HG03354 (cell line): ENCODE measurements around the gene ARID5B.
"Not testable (repeated sequence)": the region's sequence is repeated elsewhere in the genome, so short reads cannot be mapped to it uniquely, and the experiment has no call there.

Source experiments
- ATAC-seq: cut with Tn5 transposase; IDR thresholded peaks from one replicate; pipeline ENCODE4 v1.9.1; 2021; ENCODE audit warnings: mild to moderate bottlenecking; ENCODE audit not compliant: unreplicated experiment, poor library complexity, severe bottlenecking

Gene ARID5B

GRCh38 chr10:62021978-62022802, 120.7 kb downstream of the ARID5B start:
- ATAC-seq: no peak

DNA sequence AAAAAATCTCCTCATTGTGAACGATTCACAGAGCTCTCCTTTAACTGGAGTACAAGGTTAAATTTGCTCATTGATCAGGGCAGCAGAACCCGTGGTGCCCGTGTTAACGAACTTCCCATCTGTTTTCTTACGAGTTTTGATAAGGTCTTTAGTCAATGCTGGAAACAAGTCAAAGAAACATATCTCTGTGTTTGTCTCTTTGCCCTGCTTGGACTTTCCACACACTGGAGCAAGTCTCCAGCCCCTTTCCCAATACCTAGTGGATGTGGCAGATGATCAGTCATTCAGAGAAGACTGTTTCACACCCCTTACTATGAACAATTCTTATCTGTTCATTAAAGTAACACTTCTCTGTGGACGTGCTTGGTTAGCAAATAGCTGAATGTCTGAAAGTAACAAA, 121.3 kb downstream of the ARID5B start:
- no peak for ATAC-seq

DNA sequence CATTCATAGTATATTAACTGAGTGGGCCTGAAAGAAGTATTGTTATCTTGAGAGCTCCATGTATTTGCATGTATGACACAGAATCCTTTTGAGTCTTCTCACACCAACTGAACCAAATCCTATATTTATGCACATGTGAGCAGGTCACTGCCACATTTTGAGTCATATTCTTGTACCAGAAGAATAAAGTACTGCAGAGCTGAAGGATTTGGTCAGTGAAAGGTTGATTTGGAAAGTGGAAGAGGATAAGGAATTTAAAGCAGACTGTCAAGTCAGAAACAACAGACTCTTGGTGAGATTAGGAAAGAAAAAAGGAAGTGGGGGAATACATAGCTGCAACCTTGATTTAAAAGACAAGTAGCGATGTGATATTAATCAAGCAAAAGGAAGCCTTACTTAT, 121.8 kb downstream of the ARID5B start:
- no peak for ATAC-seq

GRCh38 chr10:62024026-62024701, 122.7 kb downstream of the ARID5B start:
- ATAC-seq: no peak

- ATAC-seq: no peak
These were observed 123.8 kb downstream of the ARID5B start for GRCh38 chr10:62025134-62025794.

- no peak for ATAC-seq
These were observed 124.7 kb downstream of the ARID5B start for GRCh38 chr10:62025901-62026879.

- ATAC-seq: no peak
These were observed 126.5 kb downstream of the ARID5B start for GRCh38 chr10:62027841-62028501.

GRCh38 chr10:62028502-62028842, 127.0 kb downstream of the ARID5B start:
- not testable (repeated sequence) for ATAC-seq

- no peak for ATAC-seq
These were observed 127.9 kb downstream of the ARID5B start for GRCh38 chr10:62029401-62029800.

GRCh38 chr10:62031507-62031906, 130.0 kb downstream of the ARID5B start:
- ATAC-seq: no peak

DNA sequence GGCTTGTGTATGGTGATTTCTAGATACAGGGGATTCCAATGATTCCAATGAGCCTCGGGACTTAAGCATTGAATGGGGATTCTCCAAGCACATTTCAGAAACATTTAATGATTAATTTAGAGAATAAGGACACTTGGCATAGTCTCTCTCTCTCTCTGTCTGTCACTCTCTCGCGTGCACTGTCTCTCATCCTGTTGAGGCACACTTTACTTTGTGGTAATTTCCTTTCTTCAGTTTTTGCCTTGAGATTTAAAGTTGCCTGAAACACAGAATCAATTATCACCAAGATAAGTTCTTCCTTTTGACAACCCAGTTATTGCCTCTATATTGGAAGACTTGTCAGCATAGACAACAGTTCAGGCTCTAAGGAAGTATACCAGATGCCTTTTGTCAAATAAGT, 131.6 kb downstream of the ARID5B start:
- ATAC-seq: no peak

DNA sequence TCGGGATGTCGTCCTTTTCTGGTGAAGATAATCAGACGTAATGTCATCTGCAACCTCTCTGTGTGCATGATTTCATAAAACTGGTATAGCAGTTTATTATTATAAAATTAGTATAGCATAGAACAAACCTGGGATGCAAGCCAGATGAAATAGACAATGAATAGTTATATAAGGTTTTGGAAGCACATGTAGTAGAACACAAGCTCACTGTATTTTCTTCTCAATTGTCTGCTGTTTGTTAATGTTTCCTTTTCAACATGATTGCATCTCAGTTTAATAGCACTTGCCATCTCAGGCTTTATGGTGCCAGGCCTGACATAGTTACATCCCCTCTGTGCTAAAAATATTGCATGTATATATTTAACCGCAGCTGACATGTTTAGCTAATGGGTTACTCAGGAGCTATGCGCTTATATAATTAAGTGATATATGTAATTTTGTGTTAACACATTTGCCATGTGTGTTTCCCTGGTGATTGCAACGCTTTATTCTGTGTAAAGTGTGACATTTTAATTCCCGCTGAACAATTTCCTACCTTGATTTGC, 132.7 kb downstream of the ARID5B start:
- ATAC-seq: no peak

- ATAC-seq: no peak
These were observed 134.9 kb downstream of the ARID5B start for GRCh38 chr10:62036186-62037081.

GRCh38 chr10:62037166-62037831, 135.8 kb downstream of the ARID5B start:
- no peak for ATAC-seq

DNA sequence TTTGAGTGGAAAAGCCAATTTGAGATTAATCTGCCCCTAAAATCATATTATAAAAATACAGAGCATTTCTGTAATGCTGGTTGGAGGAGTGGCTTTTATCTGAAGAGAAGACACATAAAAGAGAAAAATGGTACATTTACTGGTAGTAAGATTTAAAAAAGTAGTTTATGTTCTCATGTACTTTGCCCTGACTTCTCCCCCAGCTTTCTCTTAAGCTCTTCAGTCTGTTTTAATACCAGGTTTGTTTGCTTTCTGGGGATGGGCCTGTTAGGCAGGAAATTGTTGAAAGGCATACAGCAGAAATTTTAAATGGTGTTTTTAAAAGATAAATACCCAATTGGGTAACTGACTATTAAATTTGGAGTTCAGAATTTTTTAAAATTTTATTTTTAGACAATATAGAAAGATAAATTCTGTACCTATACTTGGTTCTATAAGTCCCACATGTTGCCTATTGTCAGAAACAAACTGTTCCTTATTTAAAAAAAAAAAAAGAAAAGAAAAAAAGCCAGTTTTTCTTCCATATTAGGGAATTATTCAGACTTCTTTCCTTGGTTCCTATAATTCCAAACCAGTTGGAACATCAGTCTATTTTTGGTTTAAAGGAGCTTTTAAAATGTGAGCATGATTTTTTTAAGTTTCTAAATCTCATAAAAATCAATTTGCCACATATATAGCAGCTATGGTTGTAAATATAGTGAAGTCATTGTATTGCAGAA, 136.6 kb downstream of the ARID5B start:
- ATAC-seq: no peak

GRCh38 chr10:62038609-62039190, 137.2 kb downstream of the ARID5B start:
- peak; percentile 74 for ATAC-seq
